ENCODE results near the gene CFAP61.

The CFAP61 gene

GRCh38 chr20:20034486-20034885 lies 17.8 kb upstream of the CFAP61 start:
- DNase-seq: no peak

GRCh38 chr20:20036756-20037155 lies 15.6 kb upstream of the CFAP61 start:
- DNase-seq: no peak

GRCh38 chr20:20037960-20038359 lies 14.4 kb upstream of the CFAP61 start:
- no peak for DNase-seq

GRCh38 chr20:20038586-20038985 lies 13.7 kb upstream of the CFAP61 start:
- no peak for DNase-seq

- no peak for DNase-seq
Observed at GRCh38 chr20:20039752-20040387, 12.5 kb upstream of the CFAP61 start.

GRCh38 chr20:20051767-20052073 lies 612 bp upstream of the CFAP61 start:
- no peak for DNase-seq

GRCh38 chr20:20060234-20060998 lies 8.1 kb downstream of the CFAP61 start:
- DNase-seq: no peak

- DNase-seq: no peak
Observed at GRCh38 chr20:20063941-20064702, 11.8 kb downstream of the CFAP61 start.

- DNase-seq: no peak
Observed at GRCh38 chr20:20065361-20065760, 13.0 kb downstream of the CFAP61 start.

GRCh38 chr20:20070871-20071726 lies 18.8 kb downstream of the CFAP61 start:
- DNase-seq: no peak

- no peak for DNase-seq
Observed at GRCh38 chr20:20073801-20074371, 21.6 kb downstream of the CFAP61 start.

- DNase-seq: no peak
Observed at GRCh38 chr20:20075032-20075431, 22.7 kb downstream of the CFAP61 start.

GRCh38 chr20:20076297-20077065 lies 24.1 kb downstream of the CFAP61 start:
- no peak for DNase-seq

GRCh38 chr20:20078041-20078440 lies 25.7 kb downstream of the CFAP61 start:
- no peak for DNase-seq

GRCh38 chr20:20079102-20079784 lies 26.9 kb downstream of the CFAP61 start:
- DNase-seq: no peak

GRCh38 chr20:20083807-20084206 lies 31.5 kb downstream of the CFAP61 start:
- no peak for DNase-seq

GRCh38 chr20:20084296-20084752 lies 32.0 kb downstream of the CFAP61 start:
- DNase-seq: no peak

- no peak for DNase-seq
Observed at GRCh38 chr20:20085071-20085470, 32.7 kb downstream of the CFAP61 start.

- no peak for DNase-seq
Observed at GRCh38 chr20:20085812-20086211, 33.5 kb downstream of the CFAP61 start.

GRCh38 chr20:20089018-20089417 lies 36.7 kb downstream of the CFAP61 start:
- no peak for DNase-seq

- no peak for DNase-seq
Observed at GRCh38 chr20:20089939-20090338, 37.6 kb downstream of the CFAP61 start.

All from activated CD8-positive, alpha-beta memory T cell treated with anti-CD3 and anti-CD28 coated beads, Interleukin-2, amount 50 U/mL, for 48 hours (primary cell).